Uterus (tissue), 2 donors: ENCODE measurements around the gene BIK.

Experiments used
- POLR2A ChIP-seq, 2 donors: fragments of 450-650 bp; IDR thresholded peaks; one replicate each; pipeline ENCODE4 v1.6.1; 2016; ENCODE audit warnings: antibody characterized with exemption in 2 of 2, mild to moderate bottlenecking in 1 of 2, moderate library complexity in 1 of 2
- TF ChIP-seq, protein P1 (sequence below), 4 experiments: fragments of 200-600 bp in 2 of 4; fragments of 450-650 bp in 2 of 4; sonication (generic) in 2 of 4; IDR thresholded peaks; one replicate each; pipeline ENCODE4 v1.5.1; 2016 to 2019; ENCODE audit warnings: antibody characterized with exemption in 4 of 4, mild to moderate bottlenecking in 2 of 4, moderate library complexity in 1 of 4

DNA sequence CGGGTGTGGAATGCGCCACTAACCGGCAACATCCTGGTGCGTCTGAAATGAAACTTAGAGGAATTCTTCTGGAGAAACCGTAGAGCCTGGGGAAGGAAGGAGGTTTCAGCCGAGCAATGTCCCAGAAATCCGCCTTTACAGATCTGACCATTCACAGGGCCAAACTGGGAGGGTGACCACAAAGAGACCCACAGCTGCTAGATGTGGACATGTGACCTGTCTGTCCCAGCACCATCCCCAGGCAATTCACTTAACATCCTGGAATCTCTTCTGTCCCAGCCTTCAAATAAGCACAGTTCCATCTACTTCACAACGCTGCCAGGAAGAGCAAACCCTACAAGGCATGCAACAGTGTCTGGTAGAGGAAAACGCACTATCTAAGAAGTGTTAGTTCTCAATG, 22.9 kb downstream of the BIK start:
- TF ChIP-seq, protein P1, sequence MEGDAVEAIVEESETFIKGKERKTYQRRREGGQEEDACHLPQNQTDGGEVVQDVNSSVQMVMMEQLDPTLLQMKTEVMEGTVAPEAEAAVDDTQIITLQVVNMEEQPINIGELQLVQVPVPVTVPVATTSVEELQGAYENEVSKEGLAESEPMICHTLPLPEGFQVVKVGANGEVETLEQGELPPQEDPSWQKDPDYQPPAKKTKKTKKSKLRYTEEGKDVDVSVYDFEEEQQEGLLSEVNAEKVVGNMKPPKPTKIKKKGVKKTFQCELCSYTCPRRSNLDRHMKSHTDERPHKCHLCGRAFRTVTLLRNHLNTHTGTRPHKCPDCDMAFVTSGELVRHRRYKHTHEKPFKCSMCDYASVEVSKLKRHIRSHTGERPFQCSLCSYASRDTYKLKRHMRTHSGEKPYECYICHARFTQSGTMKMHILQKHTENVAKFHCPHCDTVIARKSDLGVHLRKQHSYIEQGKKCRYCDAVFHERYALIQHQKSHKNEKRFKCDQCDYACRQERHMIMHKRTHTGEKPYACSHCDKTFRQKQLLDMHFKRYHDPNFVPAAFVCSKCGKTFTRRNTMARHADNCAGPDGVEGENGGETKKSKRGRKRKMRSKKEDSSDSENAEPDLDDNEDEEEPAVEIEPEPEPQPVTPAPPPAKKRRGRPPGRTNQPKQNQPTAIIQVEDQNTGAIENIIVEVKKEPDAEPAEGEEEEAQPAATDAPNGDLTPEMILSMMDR (IDR thresholded peaks at IDR 0.05) = no peak
- no peak for TF ChIP-seq POLR2A (IDR thresholded peaks at IDR 0.05)
